Renal cortex interstitium (tissue), 11 donors: ENCODE measurements around the gene LRRC74A. TPM values are rescaled to one million over a fixed set of nuclear protein-coding genes. Genes with fewer than 3 reads are reported as not detected.

Source experiments
- DNase-seq, 11 donors: peaks; one replicate each; pipeline ENCODE4 v3.0.0-alpha.2; 2013; ENCODE audit warnings: low read depth in 9 of 11, low spot score in 4 of 11; ENCODE audit errors: extremely low read depth in 1 of 11
- polyA plus RNA-seq, 3 donors: library from polyadenylated mRNA; unstranded; fragments of 120-200 nt; gene quantifications; one replicate each; pipeline ENCODE4 v1.2.1, GENCODE V29; 2013; ENCODE audit not compliant: insufficient read length in 3 of 3

LRRC74A gene
- polyA plus RNA-seq, 3 donors = not detected

- no peak for DNase-seq
Measured at GRCh38 chr14:76806446-76806845, 19.8 kb upstream of the LRRC74A start.

GRCh38 chr14:76808011-76808410, 18.2 kb upstream of the LRRC74A start:
- DNase-seq = no peak

GRCh38 chr14:76808990-76809389, 17.2 kb upstream of the LRRC74A start:
- no peak for DNase-seq

- DNase-seq = no peak
Measured at GRCh38 chr14:76810525-76810924, 15.7 kb upstream of the LRRC74A start.

GRCh38 chr14:76810953-76811400, 15.2 kb upstream of the LRRC74A start:
- DNase-seq = no peak

GRCh38 chr14:76811561-76811960, 14.6 kb upstream of the LRRC74A start:
- no peak for DNase-seq

GRCh38 chr14:76812093-76812421, 14.2 kb upstream of the LRRC74A start:
- DNase-seq = no peak

GRCh38 chr14:76812422-76813383, 13.5 kb upstream of the LRRC74A start, which contains the start of gene ANGEL1:
Gene ANGEL1, minus strand, starts transcription at chr14:76812882. Its CDS starts 55 bp downstream, at chr14:76812827.
- DNase-seq = peak; percentile 78 to 94 (median 91)

- no peak for DNase-seq
Measured at GRCh38 chr14:76814726-76815645, 11.2 kb upstream of the LRRC74A start.

GRCh38 chr14:76820700-76821099, 5.5 kb upstream of the LRRC74A start:
- no peak for DNase-seq

- DNase-seq = no peak
Measured at GRCh38 chr14:76827696-76828296, 1.6 kb downstream of the LRRC74A start.

GRCh38 chr14:76828339-76829012, 2.3 kb downstream of the LRRC74A start:
- DNase-seq = no peak

- no peak for DNase-seq
Measured at GRCh38 chr14:76829013-76829365, 2.8 kb downstream of the LRRC74A start.

GRCh38 chr14:76829650-76830421, 3.6 kb downstream of the LRRC74A start:
- DNase-seq = no peak

GRCh38 chr14:76830556-76830955, 4.3 kb downstream of the LRRC74A start:
- DNase-seq = no peak

GRCh38 chr14:76832503-76832988, 6.3 kb downstream of the LRRC74A start:
- DNase-seq = no peak

GRCh38 chr14:76833011-76833410, 6.8 kb downstream of the LRRC74A start:
- DNase-seq = no peak

- peak in 2 of 11 donors; percentile 40 to 45 for DNase-seq
Measured at GRCh38 chr14:76834241-76834661, 8.0 kb downstream of the LRRC74A start.
